Lower leg skin (tissue), 4 donors: ENCODE measurements around the gene ADAM8. TPM values are rescaled to one million over a fixed set of nuclear protein-coding genes. Genes with fewer than 3 reads are reported as not detected.

Experiments used
- DNase-seq, 2 donors: peaks; one replicate each; pipeline ENCODE4 v3.0.0-alpha.2; 2019; ENCODE audit warnings: low spot score in 2 of 2
- H3K4me3 ChIP-seq: fragments of 200-600 bp; sonication (generic); 2 replicates; pipeline ENCODE4 v1.5.1; 2017; ENCODE audit warnings: mild to moderate bottlenecking, low read depth; ENCODE audit not compliant: poor library complexity, severe bottlenecking
- CTCF ChIP-seq, 3 donors: fragments of 450-650 bp; IDR thresholded peaks; one replicate each; pipeline ENCODE4 v1.5.1; 2016; ENCODE audit warnings: antibody characterized with exemption in 3 of 3, mild to moderate bottlenecking in 3 of 3, moderate library complexity in 2 of 3
- POLR2A ChIP-seq, 2 donors: fragments of 450-650 bp; IDR thresholded peaks; one replicate each; pipeline ENCODE4 v1.6.1; 2016 to 2017; ENCODE audit warnings: antibody characterized with exemption in 2 of 2, mild to moderate bottlenecking in 1 of 2, moderate library complexity in 1 of 2
- WGBS, 2 donors: methylation state at CpG; one replicate each; pipeline ENCODE4 v1.1.5; 2018; 5-methylcytosine and 5-hydroxymethylcytosine counted together
- intact Hi-C: fragments of 100-400 bp; cut with DNase I; formaldehyde crosslinking; loops from one replicate; pipeline ENCODE4 v1.15.0; 2023; ENCODE audit warnings: low total_unique reads
- total RNA-seq, 4 donors: library from RNA; depleted of rRNA; stranded (reverse); fragments of >200 nt; gene quantifications; one replicate each; pipeline ENCODE4 v1.1.0, GENCODE V29; 2016

ADAM8 gene
- total RNA-seq, 4 donors from 2014 or later: 3.3 to 5.9 (median 4.6) TPM

- 55 to 56% methylated on average over 26 to 28 of the region's 33 CpGs for WGBS, 2 donors
- intact Hi-C loops: no loop called here
- no peak overlapping the region for H3K4me3 ChIP-seq
- TF ChIP-seq CTCF (IDR thresholded peaks at IDR 0.05) (no peak), POLR2A (IDR thresholded peaks at IDR 0.05) (no peak)
- no peak for DNase-seq
Measured at GRCh38 chr10:133245439-133246235, 31.0 kb downstream of the ADAM8 start.

GRCh38 chr10:133243593-133243992, 33.1 kb downstream of the ADAM8 start:
- TF ChIP-seq CTCF (IDR thresholded peaks at IDR 0.05) (no peak), POLR2A (IDR thresholded peaks at IDR 0.05) (no peak)
- intact Hi-C loops: no loop called here
- no peak for DNase-seq
- 34 to 38% methylated on average over 11 to 14 of the region's 14 CpGs for WGBS, 2 donors
- H3K4me3 ChIP-seq: no peak overlapping the region

GRCh38 chr10:133242611-133243356, 33.9 kb downstream of the ADAM8 start:
- TF ChIP-seq CTCF (IDR thresholded peaks at IDR 0.05) (no peak), POLR2A (IDR thresholded peaks at IDR 0.05) (no peak)
- DNase-seq: no peak
- intact Hi-C loops: no loop called here
- 65 to 66% methylated on average over 23 to 27 of the region's 27 CpGs for WGBS, 2 donors
- H3K4me3 ChIP-seq: no peak overlapping the region

- WGBS, 2 donors: 43 to 44% methylated on average over 21 to 22 of the region's 25 CpGs
- TF ChIP-seq POLR2A (IDR thresholded peaks at IDR 0.05) (no peak), CTCF (IDR thresholded peaks at IDR 0.05) (no peak)
- intact Hi-C loops: no loop called here
- no peak overlapping the region for H3K4me3 ChIP-seq
- no peak for DNase-seq
Measured at GRCh38 chr10:133241501-133242205, 35.0 kb downstream of the ADAM8 start.

- no peak overlapping the region for H3K4me3 ChIP-seq
- no peak for DNase-seq
- 67 to 83% methylated on average over 13 to 15 of the region's 15 CpGs for WGBS, 2 donors
- TF ChIP-seq CTCF (IDR thresholded peaks at IDR 0.05) (no peak), POLR2A (IDR thresholded peaks at IDR 0.05) (no peak)
- intact Hi-C loops: no loop called here
Measured at GRCh38 chr10:133239990-133240389, 36.7 kb downstream of the ADAM8 start.
